BE2C (cell line): ENCODE measurements around the gene CCDC40.

Source experiments
- DNase-seq: peaks from one replicate; pipeline ENCODE4 v3.0.0-alpha.2; 2020
- H3K27me3 ChIP-seq: fragments of 250-450 bp; sonication (Bioruptor Pico); 2 replicates; pipeline ENCODE4 v1.5.1; 2020; ENCODE audit warnings: mild to moderate bottlenecking
- H3K36me3 ChIP-seq: fragments of 250-450 bp; sonication (Bioruptor Pico); 2 replicates; pipeline ENCODE4 v1.5.1; 2020; ENCODE audit warnings: mild to moderate bottlenecking
- H3K4me1 ChIP-seq: fragments of 250-450 bp; sonication (Bioruptor Pico); 2 replicates; pipeline ENCODE4 v1.5.1; 2020
- H3K4me3 ChIP-seq: 2 replicates; pipeline ENCODE4 v1.5.1; 2011; ENCODE audit warnings: low read depth, low read length
- H3K9me3 ChIP-seq: fragments of 250-450 bp; sonication (Bioruptor Pico); 2 replicates; pipeline ENCODE4 v1.5.1; 2020
- CTCF ChIP-seq: IDR thresholded peaks from 2 replicates; pipeline ENCODE4 v1.5.1; 2012; ENCODE audit warnings: mild to moderate bottlenecking, low read depth, low read length

The CCDC40 gene

GRCh38 chr17:80137131-80137530, 100.7 kb downstream of the CCDC40 start:
- DNase-seq: no peak
- no peaks in the 10 kb centered on the region for H3K9me3 ChIP-seq
- no peaks in the 10 kb centered on the region for H3K4me1 ChIP-seq
- no peak for TF ChIP-seq CTCF
- no peaks in the 10 kb centered on the region for H3K27me3 ChIP-seq
- peaks cover 92% of the 10 kb centered on the region for H3K36me3 ChIP-seq
- no peak overlapping the region for H3K4me3 ChIP-seq

GRCh38 chr17:80138856-80139426, 102.5 kb downstream of the CCDC40 start:
- TF ChIP-seq CTCF: no peak
- Histone ChIP-seq H3K9me3 (no peaks in the 10 kb centered on the region), H3K4me1 (no peaks in the 10 kb centered on the region), H3K4me3 (no peak overlapping the region), H3K36me3 (peaks cover 99% of the 10 kb centered on the region), H3K27me3 (no peaks in the 10 kb centered on the region)
- DNase-seq: no peak

- H3K4me3 ChIP-seq: no peak overlapping the region
- TF ChIP-seq CTCF: no peak
- no peaks in the 10 kb centered on the region for H3K4me1 ChIP-seq
- peaks cover 80% of the 10 kb centered on the region for H3K36me3 ChIP-seq
- H3K9me3 ChIP-seq: no peaks in the 10 kb centered on the region
- no peaks in the 10 kb centered on the region for H3K27me3 ChIP-seq
- no peak for DNase-seq
These were observed 105.2 kb downstream of the CCDC40 start for GRCh38 chr17:80141463-80142165.

- no peaks in the 10 kb centered on the region for H3K9me3 ChIP-seq
- H3K4me3 ChIP-seq: no peak overlapping the region
- TF ChIP-seq CTCF: no peak
- no peaks in the 10 kb centered on the region for H3K4me1 ChIP-seq
- DNase-seq: no peak
- peaks cover 67% of the 10 kb centered on the region for H3K36me3 ChIP-seq
- no peaks in the 10 kb centered on the region for H3K27me3 ChIP-seq
These were observed 106.5 kb downstream of the CCDC40 start for GRCh38 chr17:80142929-80143328.

- H3K4me1 ChIP-seq: no peaks in the 10 kb centered on the region
- peaks cover 42% of the 10 kb centered on the region for H3K36me3 ChIP-seq
- H3K9me3 ChIP-seq: no peaks in the 10 kb centered on the region
- no peaks in the 10 kb centered on the region for H3K27me3 ChIP-seq
- TF ChIP-seq CTCF: no peak
- peak overlapping the region; percentile 98 for H3K4me3 ChIP-seq
- no peak for DNase-seq
These were observed 108.9 kb downstream of the CCDC40 start for GRCh38 chr17:80145076-80146075.
